Vagina (tissue), 2 donors: ENCODE data around the gene SPG11.

Experiments used
- POLR2A ChIP-seq, 2 donors: fragments of 450-650 bp; IDR thresholded peaks; one replicate each; pipeline ENCODE4 v1.6.1; 2017; ENCODE audit warnings: antibody characterized with exemption in 2 of 2, mild to moderate bottlenecking in 2 of 2, moderate library complexity in 2 of 2
- TF ChIP-seq, protein P1 (sequence below), 3 experiments: fragments of 450-650 bp in 2 of 3; fragments of 200-600 bp in 1 of 3; sonication (generic) in 1 of 3; IDR thresholded peaks; one replicate each; pipeline ENCODE4 v1.5.1; 2017 to 2019; ENCODE audit warnings: antibody characterized with exemption in 3 of 3, mild to moderate bottlenecking in 2 of 3, moderate library complexity in 2 of 3

DNA sequence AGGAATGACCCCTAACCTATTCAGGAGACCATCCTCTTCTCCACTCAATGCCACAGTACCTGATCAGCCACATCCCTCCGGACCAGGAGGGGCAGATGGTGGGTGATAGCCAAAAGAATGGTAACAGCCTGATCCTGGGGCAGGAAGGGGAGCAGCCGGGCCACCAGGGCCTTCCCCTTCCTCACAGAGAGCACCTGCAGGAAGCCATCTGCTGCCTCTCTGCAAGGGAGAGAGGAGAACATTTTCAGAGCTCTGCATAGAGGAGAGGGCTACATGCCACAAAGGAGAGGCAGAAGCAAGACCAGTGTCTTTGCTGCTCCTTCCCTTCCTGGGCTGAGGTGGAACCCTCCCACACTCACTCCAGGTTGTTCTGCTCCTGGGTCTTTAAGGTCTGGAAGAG is 5.5 kb upstream of the SPG11 start:
- TF ChIP-seq, protein P1, sequence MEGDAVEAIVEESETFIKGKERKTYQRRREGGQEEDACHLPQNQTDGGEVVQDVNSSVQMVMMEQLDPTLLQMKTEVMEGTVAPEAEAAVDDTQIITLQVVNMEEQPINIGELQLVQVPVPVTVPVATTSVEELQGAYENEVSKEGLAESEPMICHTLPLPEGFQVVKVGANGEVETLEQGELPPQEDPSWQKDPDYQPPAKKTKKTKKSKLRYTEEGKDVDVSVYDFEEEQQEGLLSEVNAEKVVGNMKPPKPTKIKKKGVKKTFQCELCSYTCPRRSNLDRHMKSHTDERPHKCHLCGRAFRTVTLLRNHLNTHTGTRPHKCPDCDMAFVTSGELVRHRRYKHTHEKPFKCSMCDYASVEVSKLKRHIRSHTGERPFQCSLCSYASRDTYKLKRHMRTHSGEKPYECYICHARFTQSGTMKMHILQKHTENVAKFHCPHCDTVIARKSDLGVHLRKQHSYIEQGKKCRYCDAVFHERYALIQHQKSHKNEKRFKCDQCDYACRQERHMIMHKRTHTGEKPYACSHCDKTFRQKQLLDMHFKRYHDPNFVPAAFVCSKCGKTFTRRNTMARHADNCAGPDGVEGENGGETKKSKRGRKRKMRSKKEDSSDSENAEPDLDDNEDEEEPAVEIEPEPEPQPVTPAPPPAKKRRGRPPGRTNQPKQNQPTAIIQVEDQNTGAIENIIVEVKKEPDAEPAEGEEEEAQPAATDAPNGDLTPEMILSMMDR (IDR thresholded peaks at IDR 0.05): no peak
- TF ChIP-seq POLR2A (IDR thresholded peaks at IDR 0.05): no peak
